WTC11 (cell line): ENCODE data around the gene MTTP. TPM values are rescaled to one million over a fixed set of nuclear protein-coding genes. Genes with fewer than 3 reads are reported as not detected.

Experiments
- ATAC-seq: fragments of 200-7000 bp; cut with Tn5 transposase; 2 replicates; pipeline ENCODE4 v1.10.0; 2021; ENCODE audit warnings: mild to moderate bottlenecking, moderate library complexity
- CTCF ChIA-PET: fragments of 300-600 bp; sonication (Branson Sonifier 250); formaldehyde crosslinking; loops from one replicate; lab custom pipeline; 2021; ENCODE audit warnings: antibody characterized with exemption; lab: Charles Lee
- POLR2A ChIA-PET: fragments of 350-600 bp; sonication (Branson Sonifier 250); formaldehyde crosslinking; loops from one replicate; lab custom pipeline; 2021; ENCODE audit warnings: antibody characterized with exemption; lab: Charles Lee
- DNase-seq: peaks from one replicate; pipeline ENCODE4 v3.0.0; 2021; ENCODE audit warnings: low spot score
- H3K27ac Mint-ChIP-seq: 2 replicates; pipeline ENCODE4 v1.8.0; 2021; ENCODE audit warnings: mixed read lengths
- H3K27me3 Mint-ChIP-seq: 2 replicates; pipeline ENCODE4 v1.8.0; 2021; ENCODE audit warnings: low read depth, mild to moderate bottlenecking, moderate library complexity, mixed read lengths
- H3K36me3 Mint-ChIP-seq: 2 replicates; pipeline ENCODE4 v1.8.0; 2021; ENCODE audit warnings: mixed read lengths
- H3K4me1 Mint-ChIP-seq: 2 replicates; pipeline ENCODE4 v1.8.0; 2022; ENCODE audit warnings: mixed read lengths
- H3K4me3 Mint-ChIP-seq: 2 replicates; pipeline ENCODE4 v1.8.0; 2021; ENCODE audit warnings: mild to moderate bottlenecking, moderate library complexity, mixed read lengths
- H3K9me3 Mint-ChIP-seq: 2 replicates; pipeline ENCODE4 v1.8.0; 2021; ENCODE audit warnings: mixed read lengths
- ATF3 ChIP-seq: sonication (generic); formaldehyde crosslinking; conservative IDR thresholded peaks from 2 replicates; pipeline ENCODE4 v1.8.1; 2022; ENCODE audit warnings: mild to moderate bottlenecking, missing genetic modification reagents
- CREM ChIP-seq: sonication (generic); formaldehyde crosslinking; IDR thresholded peaks from 2 replicates; pipeline ENCODE4 v1.8.1; 2022; ENCODE audit warnings: mild to moderate bottlenecking, missing genetic modification reagents, moderate library complexity
- E2F1 ChIP-seq: sonication (generic); formaldehyde crosslinking; IDR thresholded peaks from 2 replicates; pipeline ENCODE4 v1.8.0; 2022; ENCODE audit warnings: mild to moderate bottlenecking, missing genetic modification reagents
- E2F4 ChIP-seq: sonication (generic); formaldehyde crosslinking; IDR thresholded peaks from 2 replicates; pipeline ENCODE4 v1.8.1; 2022; ENCODE audit warnings: low read depth, mild to moderate bottlenecking, moderate library complexity, missing genetic modification reagents, borderline replicate concordance
- EMX1 ChIP-seq: fragments of 250-450 bp; sonication (Bioruptor Pico); IDR thresholded peaks from 2 replicates; pipeline ENCODE4 v1.8.0; 2021; ENCODE audit warnings: mild to moderate bottlenecking
- ETV6 ChIP-seq: sonication (generic); formaldehyde crosslinking; IDR thresholded peaks from 2 replicates; pipeline ENCODE4 v1.8.1; 2022; ENCODE audit warnings: mild to moderate bottlenecking, missing genetic modification reagents
- IRF2 ChIP-seq: sonication (generic); formaldehyde crosslinking; IDR thresholded peaks from 2 replicates; pipeline ENCODE4 v1.8.0; 2022; ENCODE audit warnings: low read depth, missing genetic modification reagents, borderline replicate concordance
- JAZF1 ChIP-seq: fragments of 250-450 bp; sonication (Bioruptor Pico); IDR thresholded peaks from 2 replicates; pipeline ENCODE4 v1.9.0; 2021; ENCODE audit warnings: moderate library complexity, mild to moderate bottlenecking, inconsistent platforms
- JUN ChIP-seq: sonication (generic); formaldehyde crosslinking; IDR thresholded peaks from 2 replicates; pipeline ENCODE4 v1.8.0; 2023; ENCODE audit warnings: mild to moderate bottlenecking, missing genetic modification reagents
- MLX ChIP-seq: sonication (generic); formaldehyde crosslinking; IDR thresholded peaks from 2 replicates; pipeline ENCODE4 v1.8.1; 2023; ENCODE audit warnings: mild to moderate bottlenecking, missing genetic modification reagents, moderate library complexity
- MXD4 ChIP-seq: fragments of 250-450 bp; sonication (Bioruptor Pico); IDR thresholded peaks from 2 replicates; pipeline ENCODE4 v1.8.0; 2021; ENCODE audit warnings: mild to moderate bottlenecking, moderate library complexity, borderline replicate concordance
- NR2C2 ChIP-seq: sonication (generic); formaldehyde crosslinking; IDR thresholded peaks from 2 replicates; pipeline ENCODE4 v1.8.0; 2022; ENCODE audit warnings: mild to moderate bottlenecking, missing genetic modification reagents
- OVOL2 ChIP-seq: fragments of 250-450 bp; sonication (Bioruptor Pico); IDR thresholded peaks from 2 replicates; pipeline ENCODE4 v1.9.0; 2021; ENCODE audit warnings: mild to moderate bottlenecking, borderline replicate concordance
- PREB ChIP-seq: sonication (generic); formaldehyde crosslinking; IDR thresholded peaks from 2 replicates; pipeline ENCODE4 v1.8.1; 2022; ENCODE audit warnings: mild to moderate bottlenecking, missing genetic modification reagents, moderate library complexity, borderline replicate concordance
- PRRX2 ChIP-seq: fragments of 250-450 bp; sonication (Bioruptor Pico); IDR thresholded peaks from 2 replicates; pipeline ENCODE4 v1.8.0; 2021; ENCODE audit warnings: mild to moderate bottlenecking
- ZMAT4 ChIP-seq: fragments of 250-450 bp; sonication (Bioruptor Pico); IDR thresholded peaks from 2 replicates; pipeline ENCODE4 v1.9.0; 2021; ENCODE audit warnings: mild to moderate bottlenecking
- ZNF263 ChIP-seq: sonication (generic); formaldehyde crosslinking; IDR thresholded peaks from 2 replicates; pipeline ENCODE4 v1.8.1; 2022; ENCODE audit warnings: low read depth, mild to moderate bottlenecking, moderate library complexity, missing genetic modification reagents
- ZNF423 ChIP-seq: fragments of 250-450 bp; sonication (Bioruptor Pico); IDR thresholded peaks from 2 replicates; pipeline ENCODE4 v2.1.2; 2022; ENCODE audit warnings: mild to moderate bottlenecking, moderate library complexity
- ZNF425 ChIP-seq: fragments of 250-450 bp; sonication (Bioruptor Pico); conservative IDR thresholded peaks from 2 replicates; pipeline ENCODE4 v1.9.0; 2021; ENCODE audit warnings: mild to moderate bottlenecking
- total RNA-seq: library from RNA; stranded (reverse); gene quantifications from 3 replicates; pipeline ENCODE4 v1.2.3, GENCODE V29; 2021

MTTP gene
- total RNA-seq, 1 experiment from 2014 or later = 0.26 TPM

- no peak for ATAC-seq
- no peak for TF ChIP-seq OVOL2 (CRISPR knock-in tag)
- TF ChIP-seq MXD4 (CRISPR knock-in tag) = no peak
- TF ChIP-seq ZNF263 (CRISPR knock-in tag) = no peak
- TF ChIP-seq ZMAT4 (CRISPR knock-in tag) = no peak
- no peak for TF ChIP-seq MLX (CRISPR knock-in tag)
- TF ChIP-seq JAZF1 = no peak
- no peak for TF ChIP-seq EMX1 (CRISPR knock-in tag)
- TF ChIP-seq IRF2 (CRISPR knock-in tag) = no peak
- no peak for TF ChIP-seq E2F1 (CRISPR knock-in tag)
- no peak for TF ChIP-seq ZNF423
- no peak for TF ChIP-seq ETV6 (CRISPR knock-in tag)
- TF ChIP-seq PREB (CRISPR knock-in tag) = no peak
- no peak for TF ChIP-seq CREM (CRISPR knock-in tag)
- TF ChIP-seq ATF3 (CRISPR knock-in tag) = no peak
- no peak for TF ChIP-seq JUN (CRISPR knock-in tag)
- TF ChIP-seq E2F4 = no peak
- TF ChIP-seq NR2C2 = no peak
- no peak for TF ChIP-seq PRRX2 (CRISPR knock-in tag)
- TF ChIP-seq ZNF425 (CRISPR knock-in tag) = no peak
- ChIA-PET POLR2A (no interaction called here), CTCF (no interaction called here)
- Mint-ChIP-seq H3K36me3 (no peaks in the 10 kb centered on the region), H3K4me1 (no peaks in the 10 kb centered on the region), H3K27ac (no peak overlapping the region), H3K4me3 (no peak overlapping the region), H3K9me3 (no peaks in the 10 kb centered on the region), H3K27me3 (no peaks in the 10 kb centered on the region)
- DNase-seq = no peak
These were observed 17.1 kb downstream of the MTTP start for GRCh38 chr4:99591757-99592156.
